Measurements from ENCODE around the gene CYLD. TPM values are rescaled to one million over a fixed set of nuclear protein-coding genes. Genes with fewer than 3 reads are reported as not detected.
A peak's percentile ranks its signal among the peaks of the same experiment; 100 is the strongest.

CYLD gene
- total RNA-seq: 10 to 100 TPM; 40.5 to 52.1 TPM
- 10 to 100 TPM; 27.1 to 31.9 (median 29.7) TPM for polyA plus RNA-seq (ENCODE audit: insufficient read length in 6 of 6)
- long read RNA-seq, donor 1: 0 reads
- long read RNA-seq, donor 2, partial matches to known transcripts: 0 of 3 reads
- long read RNA-seq, donor 2, other reads (novel, unspliced or antisense): 0 of 3 reads
- long read RNA-seq, donor 3: 0 reads
- long read RNA-seq, donor 4, partial matches to known transcripts: 1 of 3 reads
- long read RNA-seq, donor 4, other reads (novel, unspliced or antisense): 2 of 3 reads
- long read RNA-seq, donor 5, partial matches to known transcripts: 0 of 5 reads
- long read RNA-seq, donor 5, other reads (novel, unspliced or antisense): 0 of 5 reads
- long read RNA-seq, donor 6: 0 reads
- long read RNA-seq, donor 7: 0 reads
- long read RNA-seq, donor 8: 0 reads
- long read RNA-seq, donor 9: 0 reads
- long read RNA-seq, donor 10: 0 reads
- long read RNA-seq, donor 11: 0 reads
- long read RNA-seq, donor 12: 0 reads

GRCh38 chr16:50741781-50742575 is at the start of gene CYLD:
Gene CYLD (plus strand): TSS chr16:50742086. CDS start chr16:50749699, 7,613 bp downstream.
- Histone ChIP-seq H3K9me3 (no peaks in the 10 kb centered on the region), H3K36me3 (no peaks in the 10 kb centered on the region), H3K4me3 (peak within 1 kb of the TSS; percentile 81 to 84), H3K27me3 (no peaks in the 10 kb centered on the region), H3K4me1 (peaks cover 8 to 47% of the 10 kb centered on the region in 2 donors), H3K27ac (peak within 1 kb of the TSS; percentile 89 to 96)
- TF ChIP-seq CTCF (IDR thresholded peaks at IDR 0.05): no peak
- DNase-seq (peak; percentile 97 to 100 (median 100)), ATAC-seq (peak; percentile 96)
- intact Hi-C loops (cut with DNase I): no loop called here

- intact Hi-C loops (cut with DNase I): no loop called here
Measured at GRCh38 chr16:50692644-50692998, 49.3 kb upstream of the CYLD start.

GRCh38 chr16:50692999-50693781 is 48.7 kb upstream of the CYLD start, which contains the start of gene NOD2:
Gene NOD2 (plus strand): TSS chr16:50693606. CDS start chr16:50699496, 5,890 bp downstream.
- Histone ChIP-seq H3K9me3 (no peaks in the 10 kb centered on the region), H3K27me3 (no peaks in the 10 kb centered on the region), H3K4me3 (peak within 1 kb of the TSS; percentile 28 to 57), H3K36me3 (no peaks in the 10 kb centered on the region), H3K27ac (peak within 1 kb of the TSS in 1 of 2 donors; percentile 63), H3K4me1 (peaks cover 23 to 56% of the 10 kb centered on the region in 2 donors)
- TF ChIP-seq CTCF (IDR thresholded peaks at IDR 0.05): no peak
- peak in 3 of 4 donors; percentile 21 to 92 (median 52) for DNase-seq
- peak; percentile 60 for ATAC-seq
- intact Hi-C loops (cut with DNase I): no loop called here

More at GRCh38 chr16:50692644-50692998, 49.3 kb upstream of the CYLD start:
- Histone ChIP-seq H3K27me3 (no peaks in the 10 kb centered on the region), H3K4me1 (peaks cover 17 to 55% of the 10 kb centered on the region in 2 donors), H3K4me3 (no peak overlapping the region), H3K9me3 (no peaks in the 10 kb centered on the region), H3K36me3 (no peaks in the 10 kb centered on the region), H3K27ac (no peak overlapping the region)
- TF ChIP-seq CTCF (IDR thresholded peaks at IDR 0.05): no peak
- DNase-seq: no peak
- ATAC-seq: no peak

- no peak for TF ChIP-seq CTCF (IDR thresholded peaks at IDR 0.05)
- H3K4me3 ChIP-seq: peak overlapping the region in 1 of 2 donors; percentile 57
- H3K4me1 ChIP-seq: peaks cover 27 to 62% of the 10 kb centered on the region in 2 donors
- DNase-seq (no peak), ATAC-seq (no peak)
- no peaks in the 10 kb centered on the region for H3K27me3 ChIP-seq
- intact Hi-C loops (cut with DNase I): no loop called here
- H3K9me3 ChIP-seq: no peaks in the 10 kb centered on the region
- H3K27ac ChIP-seq: peak overlapping the region in 1 of 2 donors; percentile 63
- no peaks in the 10 kb centered on the region for H3K36me3 ChIP-seq
Measured at GRCh38 chr16:50694206-50694605, 47.7 kb upstream of the CYLD start.
